DMS 273 treated with DMSO at 0.1 percent for 48 hours (cell line): ENCODE measurements around the gene TFB1M.
"Not testable (repeated sequence)": the region's sequence is repeated elsewhere in the genome, so short reads cannot be mapped to it uniquely, and the experiment has no call there.

Source experiments
- DNase-seq: peaks from one replicate; lab custom pipeline; 2025; lab: John Stamatoyannopoulos, UW

The TFB1M gene

GRCh38 chr6:155235087-155235486 is 79.2 kb downstream of the TFB1M start:
- DNase-seq: no peak

DNA sequence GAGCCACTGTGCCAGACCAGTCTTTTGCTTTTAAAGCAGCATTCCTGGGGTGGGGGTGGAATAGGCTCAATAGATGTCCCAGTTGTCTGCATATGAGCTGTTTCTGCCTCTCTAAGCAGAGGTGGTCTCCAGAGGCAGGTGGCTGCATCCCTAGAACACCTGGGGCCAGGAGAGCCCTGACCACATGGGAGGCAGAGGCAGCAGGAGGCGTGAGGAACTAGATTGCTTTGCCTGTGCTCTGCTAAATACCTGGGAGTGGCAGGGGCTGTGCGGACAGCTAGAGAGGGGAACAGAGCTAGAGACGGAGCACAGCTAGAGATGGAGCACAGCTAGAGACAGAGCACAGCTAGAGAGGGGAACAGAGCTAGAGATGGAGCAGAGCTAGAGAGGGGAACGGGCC is 79.6 kb downstream of the TFB1M start:
- DNase-seq: no peak

DNA sequence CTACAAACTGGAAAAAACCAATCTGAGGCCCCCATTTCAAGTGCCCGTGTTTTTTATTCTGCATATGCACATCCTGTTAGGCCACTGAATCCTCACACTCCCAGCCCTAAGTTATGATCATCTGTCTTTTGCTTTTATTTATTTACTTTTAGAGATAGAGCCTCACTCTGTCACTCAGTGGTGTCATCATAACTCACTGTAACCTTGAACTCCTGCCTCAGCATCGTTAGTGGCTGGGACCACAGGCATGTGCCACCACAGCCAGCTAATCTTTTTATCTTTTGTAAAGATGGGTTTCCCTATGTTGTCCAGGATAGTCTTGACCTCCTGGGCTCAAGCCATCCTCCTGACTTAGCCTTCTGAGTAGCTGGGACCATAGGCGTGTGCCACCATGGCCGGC is 80.1 kb downstream of the TFB1M start:
- no peak for DNase-seq

- no peak for DNase-seq
Observed at GRCh38 chr6:155232848-155233247, 81.4 kb downstream of the TFB1M start.

DNA sequence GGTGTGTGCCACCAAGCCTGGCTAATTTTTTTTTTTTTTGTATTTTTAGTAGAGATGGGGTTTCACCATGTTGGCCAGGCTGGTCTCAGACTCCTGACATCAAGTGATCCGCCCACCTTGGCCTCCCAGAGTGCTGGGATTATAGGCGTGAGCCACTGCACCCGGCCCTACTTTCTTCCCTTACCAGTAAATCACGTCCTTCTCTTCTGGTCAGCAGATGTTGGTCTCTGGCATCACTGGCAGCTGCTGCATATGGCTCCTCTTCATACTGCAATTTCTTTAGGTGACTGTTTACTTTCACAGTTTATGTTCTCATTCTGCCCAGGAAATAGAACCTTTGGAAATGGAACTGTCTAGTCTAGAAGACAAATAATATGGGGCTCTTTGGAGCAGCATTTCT is 83.3 kb downstream of the TFB1M start:
- DNase-seq: not testable (repeated sequence)

- no peak for DNase-seq
Observed at GRCh38 chr6:155228546-155229166, 85.6 kb downstream of the TFB1M start.

DNA sequence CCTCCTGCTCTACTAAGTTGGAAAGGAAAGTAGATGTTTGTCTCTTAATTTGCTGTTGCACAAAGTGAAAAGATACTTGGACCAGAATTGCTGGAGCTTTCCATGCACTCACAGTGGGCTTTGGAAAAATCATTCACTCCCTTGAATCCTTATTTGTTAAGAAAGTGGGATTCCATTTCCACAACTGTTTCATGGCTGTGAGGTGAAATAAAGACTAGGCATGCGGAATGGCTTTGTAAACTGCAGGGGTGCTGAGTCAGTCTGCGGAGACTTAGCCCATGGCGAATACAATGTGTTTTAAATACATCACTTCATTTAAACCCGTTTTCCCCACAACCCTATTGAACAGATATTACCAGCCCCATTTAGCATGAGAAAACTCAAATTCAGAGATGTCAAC is 87.2 kb downstream of the TFB1M start:
- no peak for DNase-seq

DNA sequence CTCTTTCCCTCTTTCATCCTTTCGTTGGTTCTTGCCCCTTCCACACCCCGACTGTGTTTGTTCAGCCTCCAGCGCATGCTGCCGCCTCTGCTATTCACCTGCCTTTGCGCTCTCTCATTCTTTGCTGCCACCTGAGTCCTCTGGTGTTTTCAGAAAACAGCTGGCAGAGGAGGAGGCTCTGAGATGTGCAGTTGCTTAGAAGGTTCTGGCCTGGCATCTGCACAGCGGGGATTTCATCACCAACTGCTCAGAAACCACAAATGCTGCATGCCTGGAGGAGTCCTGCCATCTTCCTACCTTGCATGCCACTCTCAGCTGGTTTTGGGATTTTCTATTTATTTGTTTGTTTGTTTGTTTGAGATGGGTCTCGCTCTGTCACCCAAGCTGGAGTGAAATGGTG is 89.7 kb downstream of the TFB1M start:
- DNase-seq: no peak

DNA sequence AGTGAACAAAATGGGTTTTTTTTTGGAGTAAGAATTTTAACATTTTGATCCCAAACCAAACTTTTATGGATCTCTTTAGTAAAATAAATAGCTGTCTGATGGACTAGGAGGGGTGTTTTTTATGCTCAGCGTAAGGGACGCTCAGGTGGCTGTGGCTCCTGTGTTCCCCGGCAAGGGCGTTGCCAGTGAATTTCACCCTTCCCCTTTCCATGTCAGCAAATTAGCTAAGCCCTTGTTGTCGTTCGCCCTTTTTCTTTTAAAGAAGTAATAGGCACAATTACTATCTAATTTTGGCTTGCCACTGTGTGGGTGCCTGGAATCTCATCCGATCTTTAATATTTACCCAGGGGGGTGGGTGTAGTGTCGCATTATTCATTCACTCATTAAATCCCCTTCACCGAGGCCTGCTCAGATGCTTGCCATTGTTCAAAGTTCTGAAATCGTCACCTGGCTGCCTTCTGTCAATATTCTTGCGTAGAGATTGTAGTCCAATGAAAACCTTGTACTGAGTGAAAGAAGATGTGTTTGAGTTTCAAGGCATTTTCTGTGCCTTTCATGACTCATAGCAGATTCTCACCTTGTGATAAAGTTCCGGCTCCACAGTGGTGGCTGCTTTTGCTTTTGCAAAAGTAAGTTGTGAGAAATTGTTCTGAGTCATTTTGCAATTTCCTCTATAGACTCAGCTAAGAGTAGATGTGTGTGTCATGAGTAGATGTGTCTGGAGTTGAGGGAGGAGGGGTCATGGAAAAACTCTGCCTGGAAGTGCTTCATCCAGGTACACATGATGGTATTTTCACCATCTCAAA is 90.4 kb downstream of the TFB1M start:
- DNase-seq: no peak

DNA sequence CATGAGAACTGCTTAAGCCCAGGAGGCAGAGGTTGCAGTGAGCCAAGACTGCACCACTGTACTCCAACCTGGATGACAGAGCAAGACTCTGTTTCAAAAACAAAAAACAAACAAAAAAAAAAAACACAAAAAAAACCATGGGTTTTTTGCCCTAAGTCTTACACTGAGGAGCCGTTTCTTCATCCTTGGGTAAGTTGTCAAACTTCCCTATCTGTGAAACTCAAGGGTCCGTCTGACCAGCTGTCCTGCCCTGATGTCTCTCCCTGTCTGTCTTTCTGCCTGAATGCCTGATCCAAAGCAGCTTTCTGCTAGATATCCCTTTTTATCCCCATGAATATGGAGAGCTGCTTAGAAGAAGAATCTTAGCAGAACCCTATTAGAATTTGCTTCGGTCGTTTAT is 91.8 kb downstream of the TFB1M start:
- DNase-seq: no peak

GRCh38 chr6:155221086-155221485 is 93.2 kb downstream of the TFB1M start:
- DNase-seq: no peak

GRCh38 chr6:155219858-155220301 is 94.4 kb downstream of the TFB1M start:
- DNase-seq: no peak

DNA sequence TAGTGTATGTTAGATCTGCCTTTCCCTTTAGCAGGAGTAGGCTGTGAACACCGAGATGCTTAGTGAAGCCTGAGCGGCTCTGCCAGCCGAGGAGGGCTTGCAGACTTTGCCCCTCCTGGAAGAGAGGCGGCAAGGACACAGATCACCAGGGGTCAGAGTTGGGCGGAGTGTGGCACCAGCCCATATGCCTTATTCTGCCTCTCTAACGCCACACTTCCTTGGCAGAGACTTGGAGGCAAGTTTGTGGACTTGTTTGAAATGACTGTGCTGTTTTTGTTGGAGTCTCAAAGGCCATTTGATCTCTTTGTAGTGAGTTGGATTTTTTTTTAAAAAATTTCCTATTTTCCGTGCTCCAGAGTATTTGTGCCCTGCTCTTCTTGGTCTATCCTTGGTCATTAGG is 95.0 kb downstream of the TFB1M start:
- DNase-seq: no peak

GRCh38 chr6:155218711-155219110 is 95.6 kb downstream of the TFB1M start:
- not testable (repeated sequence) for DNase-seq

DNA sequence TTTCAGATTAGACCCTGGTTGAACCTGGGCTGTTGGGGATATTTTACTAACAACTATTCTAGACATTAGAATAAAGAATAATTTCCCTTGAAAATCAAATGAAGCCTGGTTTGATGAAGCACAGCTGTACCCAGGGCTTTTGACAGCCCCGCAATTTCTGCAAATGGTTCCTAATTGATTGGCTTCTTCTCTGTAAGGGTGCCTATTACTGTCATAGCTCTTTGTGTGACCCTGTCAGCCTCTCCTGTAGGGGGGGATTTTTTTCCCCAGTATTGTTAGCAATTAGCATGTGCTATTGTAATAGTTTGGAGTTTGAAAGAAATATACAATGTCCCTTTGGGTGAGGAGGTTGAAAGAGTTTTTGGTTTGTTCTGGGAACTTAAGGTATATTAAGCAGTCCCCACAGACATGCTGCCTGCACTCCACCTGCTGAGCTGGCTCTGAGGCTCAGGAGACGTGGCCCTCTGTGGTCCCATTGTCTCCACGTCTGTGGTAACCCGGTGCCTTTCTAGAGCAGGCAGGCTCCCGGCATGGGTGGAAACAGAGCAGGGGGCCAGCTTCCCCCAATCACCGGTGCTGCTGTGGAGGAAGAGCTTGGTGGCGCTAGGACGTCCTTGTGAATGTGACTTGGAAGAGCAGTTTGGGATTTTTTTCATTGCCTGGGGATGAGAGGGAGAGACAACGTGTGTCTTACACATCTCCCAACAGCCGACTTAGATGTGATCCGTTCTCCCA is 97.8 kb downstream of the TFB1M start:
- DNase-seq: no peak

DNA sequence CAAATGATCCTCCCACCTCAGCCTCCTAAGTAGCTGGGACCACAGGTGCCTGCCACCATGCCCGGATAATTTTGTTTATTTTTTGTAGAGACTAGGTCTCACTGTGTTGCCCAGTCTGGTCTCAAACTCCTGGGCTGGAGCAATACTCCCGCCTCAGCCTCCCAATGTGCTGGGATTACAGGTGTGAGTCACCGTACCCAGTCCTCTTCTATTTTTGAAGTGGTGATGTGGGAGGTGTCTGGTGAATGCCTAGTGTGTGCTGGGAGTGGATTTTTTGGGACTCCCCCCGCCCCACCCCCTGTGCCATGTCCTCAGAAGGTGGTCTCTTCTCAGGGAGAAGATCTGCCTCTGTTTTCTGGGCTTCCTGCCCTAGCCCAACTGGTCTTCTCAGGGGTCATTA is 98.4 kb downstream of the TFB1M start:
- DNase-seq: no peak

DNA sequence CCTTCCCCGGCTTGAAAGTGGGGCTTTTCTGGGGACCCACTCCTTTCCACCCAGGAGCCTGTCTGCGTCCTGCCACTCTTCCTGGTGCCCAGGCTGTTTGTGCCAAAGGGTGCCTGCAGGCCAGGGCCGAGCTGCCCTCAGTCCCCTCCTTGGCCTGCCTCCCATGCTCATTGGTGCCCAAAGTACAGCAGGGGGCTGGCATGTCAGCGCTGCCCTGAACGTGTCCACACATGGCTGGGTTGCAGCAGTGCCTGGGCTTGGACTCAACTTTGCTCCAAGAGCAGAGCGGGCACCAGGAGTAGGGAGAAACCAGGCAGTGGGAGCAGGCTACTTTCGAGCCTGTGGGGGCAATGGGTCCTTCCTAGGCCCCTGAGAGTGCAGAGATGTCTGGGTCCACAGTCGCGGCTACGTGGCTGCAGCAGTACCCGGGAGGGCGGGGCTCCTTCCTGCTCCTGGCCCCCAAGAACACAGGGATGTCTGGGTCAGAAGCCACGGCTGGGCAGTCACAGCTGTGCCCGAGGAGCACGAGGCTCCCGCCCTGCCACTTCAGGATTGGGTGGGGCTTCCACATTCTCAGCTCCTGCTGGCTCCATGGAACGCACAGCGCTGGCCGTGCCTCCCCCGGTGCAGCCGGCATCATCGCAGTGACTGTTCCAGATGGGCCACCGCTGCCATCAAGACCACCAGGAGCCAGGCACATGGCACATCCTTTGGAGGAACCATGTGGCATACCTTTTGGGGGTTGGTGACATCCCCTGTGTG is 100.5 kb downstream of the TFB1M start:
- no peak for DNase-seq

- DNase-seq: no peak
Observed at GRCh38 chr6:155212616-155213380, 101.5 kb downstream of the TFB1M start.

DNA sequence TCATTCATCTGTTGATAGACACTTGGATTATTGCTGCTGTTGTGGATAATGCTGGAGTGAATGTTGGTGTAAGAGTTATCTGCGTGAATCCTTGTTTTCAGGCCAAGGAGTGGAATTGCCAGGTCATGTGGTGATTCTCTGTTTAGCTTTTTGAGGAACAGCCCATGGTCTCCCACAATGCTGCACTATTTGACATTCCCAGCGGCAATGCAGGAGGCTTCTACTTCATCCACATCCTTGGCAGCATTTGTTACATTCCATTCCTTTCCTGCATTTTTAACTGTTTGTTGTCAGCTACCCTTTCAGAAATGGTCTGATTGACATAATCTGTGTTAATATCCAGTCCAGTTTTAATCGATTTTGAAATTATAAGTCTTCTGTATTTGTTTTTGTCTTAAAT is 102.2 kb downstream of the TFB1M start:
- DNase-seq: no peak

DNA sequence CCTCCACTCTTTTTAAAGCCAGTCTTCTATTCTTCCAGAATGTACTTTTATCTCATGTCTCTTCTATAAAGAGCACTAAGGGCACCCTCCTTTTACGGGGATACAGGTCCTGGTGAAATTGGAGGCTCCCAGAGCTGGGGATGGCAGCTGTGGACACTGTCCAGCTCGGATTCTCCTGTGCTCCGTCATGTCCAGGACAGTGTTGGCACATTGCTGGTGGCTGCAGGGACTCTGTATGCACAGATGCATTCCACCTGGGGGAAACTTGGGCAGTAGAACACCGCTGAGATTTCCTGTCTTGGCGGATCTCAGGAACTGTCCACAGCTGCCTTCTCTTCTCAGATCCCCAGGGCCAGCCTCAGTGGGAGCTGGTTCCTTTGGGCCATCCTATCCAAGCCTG is 107.1 kb downstream of the TFB1M start:
- no peak for DNase-seq
